Measurements from ENCODE around the gene PAK6. TPM values are rescaled to one million over a fixed set of nuclear protein-coding genes. Genes with fewer than 3 reads are reported as not detected.

Gene PAK6
- total RNA-seq, 1 donor, result not detected

- peaks cover 2% of the 10 kb centered on the region for H3K4me1 ChIP-seq (ENCODE audit: insufficient read depth, low read length)
- peaks cover 37% of the 10 kb centered on the region for H3K27me3 ChIP-seq (ENCODE audit: insufficient read depth, low read length)
These were observed 46.3 kb downstream of the PAK6 start for GRCh38 chr15:40285151-40285550.

GRCh38 chr15:40285554-40286011 is 46.7 kb downstream of the PAK6 start:
- Histone ChIP-seq H3K79me2 (ENCODE audit: insufficient read depth, low read length) (no peaks in the 10 kb centered on the region), H3K4me3 (ENCODE audit: insufficient read depth, low read length) (no peak overlapping the region), H4K20me1 (ENCODE audit: insufficient read depth, low read length) (no peaks in the 10 kb centered on the region), H3K4me1 (ENCODE audit: insufficient read depth, low read length) (peaks cover 2% of the 10 kb centered on the region), H3K36me3 (ENCODE audit: insufficient read depth, low read length) (no peaks in the 10 kb centered on the region), H3K4me2 (ENCODE audit: insufficient read depth, low read length) (no peak overlapping the region), H3K27me3 (ENCODE audit: insufficient read depth, low read length) (peaks cover 37% of the 10 kb centered on the region), H3K9me3 (ENCODE audit: low read depth, low read length) (no peaks in the 10 kb centered on the region), H3K27ac (ENCODE audit: low read depth, low read length) (no peak overlapping the region), H2AFZ (ENCODE audit: low read length) (no peak overlapping the region)
- DNase-seq (ENCODE audit: insufficient read length, low spot score, missing footprints), result peak; percentile 93
- no peak for TF ChIP-seq CTCF (IDR thresholded peaks at IDR 0.05; ENCODE audit: extremely low read depth, low read depth, low read length)

More at GRCh38 chr15:40285151-40285550, 46.3 kb downstream of the PAK6 start:
- Histone ChIP-seq H4K20me1 (ENCODE audit: insufficient read depth, low read length) (no peaks in the 10 kb centered on the region), H3K4me2 (ENCODE audit: insufficient read depth, low read length) (no peak overlapping the region), H3K27ac (ENCODE audit: low read depth, low read length) (no peak overlapping the region), H2AFZ (ENCODE audit: low read length) (no peak overlapping the region), H3K4me3 (ENCODE audit: insufficient read depth, low read length) (no peak overlapping the region), H3K79me2 (ENCODE audit: insufficient read depth, low read length) (no peaks in the 10 kb centered on the region), H3K36me3 (ENCODE audit: insufficient read depth, low read length) (no peaks in the 10 kb centered on the region), H3K9me3 (ENCODE audit: low read depth, low read length) (no peaks in the 10 kb centered on the region)
- TF ChIP-seq CTCF (IDR thresholded peaks at IDR 0.05; ENCODE audit: extremely low read depth, low read depth, low read length), result no peak
- DNase-seq (ENCODE audit: insufficient read length, low spot score, missing footprints), result no peak

GRCh38 chr15:40286061-40286532 is 47.2 kb downstream of the PAK6 start:
- no peak overlapping the region for H3K4me2 ChIP-seq (ENCODE audit: insufficient read depth, low read length)
- DNase-seq (ENCODE audit: insufficient read length, low spot score, missing footprints), result no peak
- peaks cover 32% of the 10 kb centered on the region for H3K27me3 ChIP-seq (ENCODE audit: insufficient read depth, low read length)

GRCh38 chr15:40286794-40287193 is 47.9 kb downstream of the PAK6 start:
- H3K36me3 ChIP-seq (ENCODE audit: insufficient read depth, low read length), result no peaks in the 10 kb centered on the region
- H3K27ac ChIP-seq (ENCODE audit: low read depth, low read length), result no peak overlapping the region
- peaks cover 30% of the 10 kb centered on the region for H3K27me3 ChIP-seq (ENCODE audit: insufficient read depth, low read length)
- no peak for TF ChIP-seq CTCF (IDR thresholded peaks at IDR 0.05; ENCODE audit: extremely low read depth, low read depth, low read length)
- no peaks in the 10 kb centered on the region for H3K9me3 ChIP-seq (ENCODE audit: low read depth, low read length)
- no peak overlapping the region for H3K4me3 ChIP-seq (ENCODE audit: insufficient read depth, low read length)
- no peak for DNase-seq (ENCODE audit: insufficient read length, low spot score, missing footprints)
- no peak overlapping the region for H3K4me2 ChIP-seq (ENCODE audit: insufficient read depth, low read length)
- H4K20me1 ChIP-seq (ENCODE audit: insufficient read depth, low read length), result no peaks in the 10 kb centered on the region
- H3K4me1 ChIP-seq (ENCODE audit: insufficient read depth, low read length), result peaks cover 2% of the 10 kb centered on the region
- H2AFZ ChIP-seq (ENCODE audit: low read length), result no peak overlapping the region
- H3K79me2 ChIP-seq (ENCODE audit: insufficient read depth, low read length), result no peaks in the 10 kb centered on the region

More at GRCh38 chr15:40286061-40286532, 47.2 kb downstream of the PAK6 start:
- TF ChIP-seq CTCF (IDR thresholded peaks at IDR 0.05; ENCODE audit: extremely low read depth, low read depth, low read length), result no peak
- peaks cover 2% of the 10 kb centered on the region for H3K4me1 ChIP-seq (ENCODE audit: insufficient read depth, low read length)
- H4K20me1 ChIP-seq (ENCODE audit: insufficient read depth, low read length), result no peaks in the 10 kb centered on the region
- H3K36me3 ChIP-seq (ENCODE audit: insufficient read depth, low read length), result no peaks in the 10 kb centered on the region
- no peak overlapping the region for H2AFZ ChIP-seq (ENCODE audit: low read length)
- H3K27ac ChIP-seq (ENCODE audit: low read depth, low read length), result no peak overlapping the region
- H3K4me3 ChIP-seq (ENCODE audit: insufficient read depth, low read length), result no peak overlapping the region
- H3K79me2 ChIP-seq (ENCODE audit: insufficient read depth, low read length), result no peaks in the 10 kb centered on the region
- H3K9me3 ChIP-seq (ENCODE audit: low read depth, low read length), result no peaks in the 10 kb centered on the region

Measured in osteoblast (primary cell).